Sigmoid colon (tissue), 4 donors: ENCODE results near the gene IMMP2L.

ENCODE experiments used
- CTCF ChIP-seq, 4 experiments: fragments of 450-650 bp in 3 of 4; fragments of 200-600 bp in 1 of 4; IDR thresholded peaks; one replicate each; pipeline ENCODE4 v1.5.1; 2016 to 2019; ENCODE audit warnings: antibody characterized with exemption in 4 of 4, mild to moderate bottlenecking in 3 of 4, moderate library complexity in 2 of 4
- EP300 ChIP-seq, 4 donors: sonication (generic); formaldehyde crosslinking; IDR thresholded peaks; one replicate each; pipeline ENCODE4 v1.6.1; 2017; ENCODE audit warnings: antibody characterized with exemption in 4 of 4
- POLR2A ChIP-seq, 2 donors: fragments of 450-650 bp; IDR thresholded peaks; one replicate each; pipeline ENCODE4 v1.6.1; 2016; ENCODE audit warnings: antibody characterized with exemption in 2 of 2, mild to moderate bottlenecking in 2 of 2, moderate library complexity in 2 of 2
- POLR2AphosphoS5 ChIP-seq, 4 donors: sonication (generic); formaldehyde crosslinking; IDR thresholded peaks; one replicate each; pipeline ENCODE4 v1.6.1; 2017; ENCODE audit warnings: antibody characterized with exemption in 4 of 4

GRCh38 chr7:111255576-111255975 lies 306.7 kb downstream of the IMMP2L start:
- TF ChIP-seq POLR2A (IDR thresholded peaks at IDR 0.05): no peak
- TF ChIP-seq CTCF (IDR thresholded peaks at IDR 0.05): no peak
- TF ChIP-seq EP300 (IDR thresholded peaks at IDR 0.05): no peak
- TF ChIP-seq POLR2AphosphoS5 (IDR thresholded peaks at IDR 0.05): no peak
